Panc1 (cell line): ENCODE results near the gene TULP1.

Source experiments
- CTCF ChIP-seq: fragments of 450-650 bp; IDR thresholded peaks from 2 replicates; pipeline ENCODE4 v1.5.1; 2017; ENCODE audit warnings: mild to moderate bottlenecking
- POLR2AphosphoS5 ChIP-seq: IDR thresholded peaks from 2 replicates; pipeline ENCODE4 v1.6.1; 2012; ENCODE audit warnings: mild to moderate bottlenecking, low read depth, low read length, moderate library complexity
- TCF7L2 ChIP-seq: IDR thresholded peaks from 2 replicates; pipeline ENCODE4 v1.6.1; 2011; ENCODE audit warnings: mild to moderate bottlenecking, low read depth, low read length, inconsistent platforms

- no peak for TF ChIP-seq POLR2AphosphoS5
- TF ChIP-seq CTCF = no peak
- TF ChIP-seq TCF7L2 = no peak
These were observed 11.8 kb upstream of the TULP1 start for GRCh38 chr6:35524380-35525020.
